Measurements from ENCODE around the gene SEC24C. TPM values are rescaled to one million over a fixed set of nuclear protein-coding genes. Genes with fewer than 3 reads are reported as not detected.

The SEC24C gene
- total RNA-seq, 2 experiments from 2014 or later = 53.6 to 87.1 TPM

DNA sequence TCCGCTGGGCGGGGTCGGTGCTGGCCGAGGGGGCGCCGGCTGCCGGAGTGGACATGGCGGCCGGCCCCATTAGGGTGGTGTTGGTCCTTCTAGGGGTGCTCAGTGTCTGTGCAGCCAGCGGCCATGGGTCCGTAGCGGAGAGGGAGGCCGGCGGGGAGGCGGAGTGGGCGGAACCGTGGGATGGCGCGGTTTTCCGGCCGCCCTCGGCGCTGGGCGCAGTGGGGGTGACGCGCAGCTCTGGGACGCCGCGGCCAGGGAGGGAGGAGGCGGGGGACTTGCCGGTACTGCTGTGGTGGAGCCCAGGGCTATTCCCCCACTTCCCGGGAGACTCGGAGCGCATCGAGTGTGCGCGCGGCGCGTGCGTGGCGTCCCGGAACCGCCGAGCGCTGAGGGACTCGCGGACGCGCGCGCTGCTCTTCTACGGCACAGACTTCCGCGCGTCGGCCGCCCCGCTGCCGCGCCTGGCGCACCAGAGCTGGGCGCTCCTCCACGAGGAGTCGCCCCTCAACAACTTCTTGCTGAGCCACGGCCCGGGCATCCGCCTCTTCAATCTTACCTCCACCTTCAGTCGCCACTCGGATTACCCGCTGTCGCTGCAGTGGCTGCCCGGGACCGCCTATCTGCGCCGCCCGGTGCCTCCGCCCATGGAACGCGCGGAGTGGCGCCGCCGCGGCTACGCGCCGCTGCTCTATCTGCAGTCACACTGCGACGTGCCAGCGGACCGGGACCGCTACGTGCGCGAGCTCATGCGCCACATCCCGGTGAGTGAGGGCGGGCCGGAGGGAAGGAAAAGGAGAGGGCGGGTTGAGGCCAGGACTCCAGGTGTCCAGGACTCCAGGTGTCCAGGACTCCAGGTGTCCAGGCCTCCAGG lies 28.3 kb downstream of the SEC24C start:
- TF ChIP-seq EZH2phosphoT487 (IDR thresholded peaks at IDR 0.05; ENCODE audit: borderline replicate concordance, low read depth, low read length) (no peak), CTCF (conservative IDR thresholded peaks at IDR 0.05; ENCODE audit: low read length) (peak; percentile 45; the same call in 1 of the 2 replicates)
- Histone ChIP-seq H3K9me3 (ENCODE audit: low read length) (no peaks in the 10 kb centered on the region), H2AFZ (ENCODE audit: low read length) (peak overlapping the region; percentile 88), H3K4me1 (ENCODE audit: insufficient read depth, low read length, poor library complexity, severe bottlenecking) (peaks cover 59% of the 10 kb centered on the region), H3K4me3 (ENCODE audit: low read depth, low read length, poor library complexity, severe bottlenecking) (peak overlapping the region; percentile 82), H3K9me2 (ENCODE audit: insufficient read depth, low read length) (no peaks in the 10 kb centered on the region), H4K20me1 (ENCODE audit: insufficient read depth, low read length) (no peaks in the 10 kb centered on the region), H3K27ac (ENCODE audit: low read depth, low read length, poor library complexity, severe bottlenecking) (peak overlapping the region; percentile 77), H3K79me2 (ENCODE audit: insufficient read depth, low read depth, low read length) (peaks cover 44% of the 10 kb centered on the region), H3K36me3 (ENCODE audit: insufficient read depth, low read length) (peaks cover 79% of the 10 kb centered on the region), H3K4me2 (ENCODE audit: low read length) (peak overlapping the region; percentile 98)
- POLR2A ChIA-PET = interaction anchor here (0.7 to 3.7 kb wide), 8 partner anchors 9 to 86 kb away, joined by 3 to 27 read pairs (median 4); partner anchors contain the start of genes CHCHD1 and SEC24C
- peak; percentile 82 for DNase-seq (ENCODE audit: low spot score)
- intact Hi-C loops (cut with micrococcal nuclease; ENCODE audit: unreplicated experiment) = loop anchor here (2.0 kb wide), 2 partner anchors 38 to 106 kb away; partner anchors contain the start of gene NDST2
- no TSS peak for BruUV-seq (replicated peaks)
- CTCF ChIA-PET (ENCODE audit: unreplicated experiment) = interaction anchor here (0.6 to 1.6 kb wide), 4 partner anchors 9 to 87 kb away, joined by 3 to 5 read pairs (median 4); partner anchors contain the start of gene CHCHD1

DNA sequence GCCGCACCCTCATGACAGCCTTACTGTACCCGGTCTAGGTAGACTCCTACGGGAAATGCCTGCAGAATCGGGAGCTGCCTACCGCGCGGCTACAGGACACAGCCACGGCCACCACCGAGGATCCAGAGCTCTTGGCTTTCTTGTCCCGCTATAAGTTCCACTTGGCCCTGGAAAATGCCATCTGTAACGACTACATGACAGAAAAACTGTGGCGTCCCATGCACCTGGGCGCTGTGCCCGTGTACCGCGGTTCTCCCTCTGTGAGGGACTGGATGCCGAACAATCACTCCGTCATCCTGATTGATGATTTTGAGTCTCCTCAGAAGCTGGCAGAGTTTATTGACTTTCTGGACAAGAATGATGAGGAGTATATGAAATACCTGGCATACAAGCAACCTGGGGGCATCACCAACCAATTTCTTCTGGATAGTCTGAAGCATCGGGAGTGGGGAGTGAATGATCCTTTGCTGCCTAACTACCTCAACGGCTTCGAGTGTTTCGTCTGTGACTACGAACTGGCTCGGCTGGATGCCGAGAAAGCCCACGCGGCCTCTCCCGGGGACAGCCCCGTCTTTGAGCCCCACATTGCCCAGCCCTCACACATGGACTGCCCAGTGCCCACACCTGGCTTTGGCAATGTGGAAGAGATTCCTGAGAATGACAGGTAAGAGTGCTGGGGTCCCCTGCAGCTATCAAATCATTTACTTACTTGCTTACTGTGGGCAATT lies 29.1 kb downstream of the SEC24C start:
- peaks cover 45% of the 10 kb centered on the region for H3K79me2 ChIP-seq (ENCODE audit: insufficient read depth, low read depth, low read length)
- H3K27ac ChIP-seq (ENCODE audit: low read depth, low read length, poor library complexity, severe bottlenecking) = peak overlapping the region; percentile 77
- DNase-seq (ENCODE audit: low spot score) = peak; percentile 34
- H3K4me1 ChIP-seq (ENCODE audit: insufficient read depth, low read length, poor library complexity, severe bottlenecking) = peaks cover 56% of the 10 kb centered on the region
- POLR2A ChIA-PET = interaction anchor here (0.5 to 3.7 kb wide), 7 partner anchors 8 to 86 kb away, joined by 3 to 27 read pairs (median 3); partner anchors contain the start of gene CHCHD1
- TSS peak; percentile 7 for BruUV-seq (replicated peaks)
- H3K4me2 ChIP-seq (ENCODE audit: low read length) = peak overlapping the region; percentile 98
- H2AFZ ChIP-seq (ENCODE audit: low read length) = peak overlapping the region; percentile 88; the same call in 1 of the 2 replicates
- H3K9me2 ChIP-seq (ENCODE audit: insufficient read depth, low read length) = no peaks in the 10 kb centered on the region
- H3K4me3 ChIP-seq (ENCODE audit: low read depth, low read length, poor library complexity, severe bottlenecking) = peak overlapping the region; percentile 82
- CTCF ChIA-PET (ENCODE audit: unreplicated experiment) = interaction anchor here (0.7 to 1.6 kb wide), 5 partner anchors 8 to 106 kb away, joined by 3 to 6 read pairs (median 4); partner anchors contain the start of gene CHCHD1
- TF ChIP-seq EZH2phosphoT487 (IDR thresholded peaks at IDR 0.05; ENCODE audit: borderline replicate concordance, low read depth, low read length) = no peak
- no peak for TF ChIP-seq CTCF (conservative IDR thresholded peaks at IDR 0.05; ENCODE audit: low read length)
- H4K20me1 ChIP-seq (ENCODE audit: insufficient read depth, low read length) = no peaks in the 10 kb centered on the region
- intact Hi-C loops (cut with micrococcal nuclease; ENCODE audit: unreplicated experiment) = loop anchor here (2.0 kb wide), 2 partner anchors 37 to 105 kb away; partner anchors contain the start of gene NDST2
- no peaks in the 10 kb centered on the region for H3K9me3 ChIP-seq (ENCODE audit: low read length)
- peaks cover 81% of the 10 kb centered on the region for H3K36me3 ChIP-seq (ENCODE audit: insufficient read depth, low read length)
